Muscle of leg (tissue), 11 donors: ENCODE results near the gene ERICH3. TPM values are rescaled to one million over a fixed set of nuclear protein-coding genes. Genes with fewer than 3 reads are reported as not detected.
"Not testable (repeated sequence)": the region's sequence is repeated elsewhere in the genome, so short reads cannot be mapped to it uniquely, and the experiment has no call there.

Source experiments
- DNase-seq: peaks from one replicate; pipeline ENCODE4 v3.0.0; 2013
- H3K27ac ChIP-seq: one replicate; pipeline ENCODE4 v1.5.1; 2013; ENCODE audit warnings: mild to moderate bottlenecking, low read length, control low read depth
- H3K27me3 ChIP-seq: one replicate; pipeline ENCODE4 v1.6.1; 2013; ENCODE audit warnings: low read length; ENCODE audit not compliant: control insufficient read depth, insufficient read depth
- H3K36me3 ChIP-seq: one replicate; pipeline ENCODE4 v1.6.1; 2013; ENCODE audit warnings: low read length; ENCODE audit not compliant: control insufficient read depth, insufficient read depth
- H3K4me1 ChIP-seq: one replicate; pipeline ENCODE4 v1.6.1; 2013; ENCODE audit warnings: low read length; ENCODE audit not compliant: control insufficient read depth, insufficient read depth
- H3K4me3 ChIP-seq: one replicate; pipeline ENCODE4 v1.5.1; 2013; ENCODE audit warnings: low read length, control low read depth
- H3K9me3 ChIP-seq: replicated peaks from 2 replicates; pipeline ENCODE4 v1.6.1; 2013; ENCODE audit warnings: low read depth, low read length; ENCODE audit not compliant: control insufficient read depth
- WGBS: methylation state at CpG from one replicate; pipeline ENCODE4 v1.1.5; 2013; ENCODE audit warnings: missing lambda C conversion rate; ENCODE audit not compliant: insufficient coverage; 5-methylcytosine and 5-hydroxymethylcytosine counted together
- polyA plus RNA-seq, 8 donors: library from polyadenylated mRNA; unstranded; fragments of 120-200 nt; gene quantifications; one replicate each; pipeline versions ENCODE4 v1.2.1 to v1.2.3, GENCODE V29; 2013; ENCODE audit warnings: inconsistent platforms in 1 of 8, low replicate concordance in 1 of 8; ENCODE audit not compliant: insufficient read length in 8 of 8, insufficient read depth in 1 of 8
- total RNA-seq: library from RNA; stranded (reverse); fragments of 120-200 nt; gene quantifications from one replicate; pipeline ENCODE4 v1.2.4, GENCODE V29; 2013

Gene ERICH3
- total and polyA plus RNA-seq, 9 donors = 0.03 to 0.27 (median 0.08) TPM

GRCh38 chr1:74681001-74681400 lies 7.4 kb upstream of the ERICH3 start:
- WGBS = 0% methylated on average over 1 of the region's 3 CpGs
- no peaks in the 10 kb centered on the region for H3K27me3 ChIP-seq
- no peaks in the 10 kb centered on the region for H3K4me1 ChIP-seq
- DNase-seq = peak; percentile 23
- no peaks in the 10 kb centered on the region for H3K9me3 ChIP-seq
- H3K27ac ChIP-seq = no peak overlapping the region
- H3K4me3 ChIP-seq = no peak overlapping the region
- H3K36me3 ChIP-seq = no peaks in the 10 kb centered on the region

DNA sequence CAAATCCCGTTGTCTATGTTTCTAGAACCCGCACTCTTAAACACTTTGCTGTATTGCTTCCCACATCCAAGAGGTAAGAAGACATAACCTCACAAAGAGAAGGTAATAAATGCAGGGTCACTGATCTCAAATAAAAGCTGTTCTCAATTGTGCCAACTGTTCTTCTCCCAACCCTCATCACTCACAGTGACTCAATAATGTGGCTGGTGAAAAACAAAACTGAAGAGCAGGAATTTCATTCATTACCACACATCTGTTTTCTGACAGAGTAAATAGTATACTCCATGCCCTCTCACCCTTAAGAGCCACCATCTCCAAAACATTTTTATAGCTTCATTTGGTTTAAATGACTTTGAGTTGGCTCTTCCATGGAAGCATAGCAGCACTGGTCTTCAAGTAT lies 6.2 kb upstream of the ERICH3 start:
- no peak for DNase-seq
- Histone ChIP-seq H3K9me3 (no peaks in the 10 kb centered on the region), H3K4me1 (no peaks in the 10 kb centered on the region), H3K36me3 (no peaks in the 10 kb centered on the region), H3K4me3 (no peak overlapping the region), H3K27me3 (no peaks in the 10 kb centered on the region), H3K27ac (no peak overlapping the region)
- WGBS = no CpG with 5 or more reads among the region's 2 CpGs

DNA sequence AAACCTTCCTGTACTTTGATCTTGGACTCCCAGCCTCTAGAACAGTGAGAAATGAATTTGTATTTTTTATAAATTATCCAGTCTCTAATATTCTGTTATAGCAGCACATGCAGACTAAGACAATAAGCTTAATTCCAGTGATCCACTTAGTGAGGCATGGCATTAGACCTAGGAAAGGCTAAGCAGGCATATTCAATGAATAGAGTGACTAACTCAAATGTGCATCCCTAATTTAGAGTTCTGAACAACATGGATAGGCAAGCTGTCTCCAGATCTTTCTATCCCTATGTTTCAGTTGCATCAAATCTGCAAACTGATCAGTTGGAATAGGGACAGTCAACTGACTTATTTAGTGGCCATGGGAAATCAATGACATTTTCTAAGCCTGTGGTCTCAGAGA lies 4.3 kb upstream of the ERICH3 start:
- H3K4me1 ChIP-seq = peaks cover 7% of the 10 kb centered on the region
- peaks cover 9% of the 10 kb centered on the region for H3K27me3 ChIP-seq
- no peak overlapping the region for H3K27ac ChIP-seq
- no peak for DNase-seq
- no peaks in the 10 kb centered on the region for H3K36me3 ChIP-seq
- no peaks in the 10 kb centered on the region for H3K9me3 ChIP-seq
- H3K4me3 ChIP-seq = no peak overlapping the region

GRCh38 chr1:74674278-74675048 lies 871 bp upstream of the ERICH3 start:
- Histone ChIP-seq H3K9me3 (no peaks in the 10 kb centered on the region), H3K36me3 (no peaks in the 10 kb centered on the region), H3K27me3 (peaks cover 9% of the 10 kb centered on the region), H3K4me3 (no peak overlapping the region), H3K27ac (no peak overlapping the region), H3K4me1 (peaks cover 7% of the 10 kb centered on the region)
- 61% methylated on average over 4 of the region's 6 CpGs for WGBS
- no peak for DNase-seq

- DNase-seq, H3K9me3 ChIP-seq, H3K27me3 ChIP-seq, H3K4me1 ChIP-seq, H3K36me3 ChIP-seq, H3K4me3 ChIP-seq, H3K27ac ChIP-seq: not testable (repeated sequence)
- WGBS = 80% methylated on average over 1 of the region's 3 CpGs
Measured at GRCh38 chr1:74670866-74671265, 2.7 kb downstream of the ERICH3 start.

GRCh38 chr1:74654708-74655107 lies 18.9 kb downstream of the ERICH3 start:
- no peak for DNase-seq
- Histone ChIP-seq H3K4me3 (no peak overlapping the region), H3K27ac (no peak overlapping the region), H3K4me1 (no peaks in the 10 kb centered on the region), H3K9me3 (no peaks in the 10 kb centered on the region), H3K27me3 (no peaks in the 10 kb centered on the region), H3K36me3 (no peaks in the 10 kb centered on the region)
- WGBS = no CpG with 5 or more reads among the region's 1 CpG

DNA sequence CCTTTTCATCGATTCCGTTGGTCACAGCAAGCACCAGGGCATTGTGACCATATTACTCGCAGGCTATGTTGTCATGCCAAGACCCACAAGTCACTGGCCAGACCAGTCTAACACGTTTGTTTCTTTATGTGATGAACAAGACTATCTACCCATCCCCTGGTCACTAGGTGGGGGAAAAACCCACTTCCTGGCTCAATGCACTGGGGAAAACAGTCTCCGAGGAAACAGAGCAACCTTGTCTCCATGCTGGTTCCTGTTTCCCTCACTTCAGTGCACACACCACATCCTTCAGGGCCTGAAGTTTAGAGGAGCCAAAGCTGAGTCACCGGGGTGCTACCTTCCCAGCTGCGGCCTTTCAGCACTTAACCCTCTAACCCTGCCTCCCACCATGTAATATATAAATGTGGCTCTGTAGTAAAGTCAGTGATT lies 20.9 kb downstream of the ERICH3 start:
- no peaks in the 10 kb centered on the region for H3K27me3 ChIP-seq
- no peak overlapping the region for H3K4me3 ChIP-seq
- WGBS = 33% methylated on average over 1 of the region's 7 CpGs
- no peaks in the 10 kb centered on the region for H3K9me3 ChIP-seq
- H3K4me1 ChIP-seq = no peaks in the 10 kb centered on the region
- no peak for DNase-seq
- no peak overlapping the region for H3K27ac ChIP-seq
- H3K36me3 ChIP-seq = no peaks in the 10 kb centered on the region

- H3K27me3 ChIP-seq = no peaks in the 10 kb centered on the region
- no CpG with 5 or more reads among the region's 4 CpGs for WGBS
- H3K36me3 ChIP-seq = no peaks in the 10 kb centered on the region
- H3K9me3 ChIP-seq = no peaks in the 10 kb centered on the region
- H3K4me3 ChIP-seq = no peak overlapping the region
- no peaks in the 10 kb centered on the region for H3K4me1 ChIP-seq
- H3K27ac ChIP-seq = no peak overlapping the region
- DNase-seq = no peak
Measured at GRCh38 chr1:74650561-74650960, 23.0 kb downstream of the ERICH3 start.

- no peaks in the 10 kb centered on the region for H3K27me3 ChIP-seq
- H3K9me3 ChIP-seq = no peaks in the 10 kb centered on the region
- no peak overlapping the region for H3K27ac ChIP-seq
- no peaks in the 10 kb centered on the region for H3K36me3 ChIP-seq
- no peak for DNase-seq
- H3K4me3 ChIP-seq = no peak overlapping the region
- no peaks in the 10 kb centered on the region for H3K4me1 ChIP-seq
Measured at GRCh38 chr1:74641876-74642275, 31.7 kb downstream of the ERICH3 start.

DNA sequence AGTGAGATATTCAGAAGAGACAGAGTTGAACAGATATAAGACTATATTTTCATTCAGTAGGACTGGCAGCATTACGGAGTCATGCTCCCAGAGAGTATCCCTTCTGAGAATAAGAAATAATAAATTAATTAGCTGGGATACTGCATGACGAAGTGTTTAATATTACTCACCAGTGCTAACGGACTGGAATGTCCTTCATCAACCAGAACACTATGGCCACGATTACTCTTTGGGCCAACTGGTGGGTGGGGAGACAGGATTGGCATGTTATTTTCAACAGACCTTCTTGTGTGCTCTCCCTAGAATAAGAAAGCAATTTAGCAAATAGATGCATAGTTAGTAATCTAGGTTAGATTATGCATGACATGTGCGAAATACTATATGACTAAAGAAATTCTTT lies 32.4 kb downstream of the ERICH3 start:
- H3K36me3 ChIP-seq = no peaks in the 10 kb centered on the region
- H3K9me3 ChIP-seq = no peaks in the 10 kb centered on the region
- no CpG with 5 or more reads among the region's 5 CpGs for WGBS
- no peak for DNase-seq
- H3K27ac ChIP-seq = no peak overlapping the region
- no peak overlapping the region for H3K4me3 ChIP-seq
- no peaks in the 10 kb centered on the region for H3K4me1 ChIP-seq
- H3K27me3 ChIP-seq = no peaks in the 10 kb centered on the region

GRCh38 chr1:74637296-74637695 lies 36.3 kb downstream of the ERICH3 start:
- no CpG with 5 or more reads among the region's 1 CpG for WGBS
- Histone ChIP-seq H3K36me3 (no peaks in the 10 kb centered on the region), H3K27me3 (no peaks in the 10 kb centered on the region), H3K4me3 (no peak overlapping the region), H3K4me1 (no peaks in the 10 kb centered on the region), H3K9me3 (no peaks in the 10 kb centered on the region), H3K27ac (no peak overlapping the region)
- DNase-seq = no peak
